Left lung (tissue), 14 donors: ENCODE results near the gene TMEM164. TPM values are rescaled to one million over a fixed set of nuclear protein-coding genes. Genes with fewer than 3 reads are reported as not detected.

Experiments used
- ATAC-seq: fragments of 200-7000 bp; cut with Tn5 transposase; one replicate; pipeline ENCODE4 v1.9.1; 2020; ENCODE audit warnings: moderate library complexity
- DNase-seq, 4 donors: peaks; one replicate each; pipeline ENCODE4 v3.0.0-alpha.2; 2013 to 2020
- H3K27ac ChIP-seq, 2 donors: fragments of 200-600 bp; sonication (generic) in 1 of 2; one replicate each; pipeline versions ENCODE4 v1.5.0 to v1.8.0; 2020 to 2021
- H3K27me3 ChIP-seq, 2 donors: fragments of 200-600 bp; sonication (generic) in 1 of 2; one replicate each; pipeline versions ENCODE4 v1.5.0 to v1.8.0; 2020 to 2021
- H3K36me3 ChIP-seq, 2 donors: fragments of 200-600 bp; sonication (generic) in 1 of 2; one replicate each; pipeline versions ENCODE4 v1.5.0 to v1.8.0; 2020 to 2021
- H3K4me1 ChIP-seq, 2 donors: fragments of 200-600 bp; one replicate each; pipeline ENCODE4 v1.8.0; 2021
- H3K4me3 ChIP-seq, 2 donors: fragments of 200-600 bp; sonication (generic) in 1 of 2; one replicate each; pipeline versions ENCODE4 v1.5.0 to v1.8.0; 2020 to 2021; ENCODE audit warnings: mild to moderate bottlenecking in 1 of 2
- H3K9me3 ChIP-seq, 2 donors: fragments of 200-600 bp; sonication (generic) in 1 of 2; one replicate each; pipeline versions ENCODE4 v1.5.0 to v1.8.0; 2020 to 2021
- intact Hi-C, 2 donors: fragments of 100-400 bp; cut with DNase I; formaldehyde crosslinking; loops; one replicate each; pipeline versions ENCODE4 v1.11.2 to v1.14.2; 2022
- long read RNA-seq, 12 donors: library from polyadenylated mRNA in 2 of 12; unstranded in 2 of 12; transcript quantifications; one replicate each; pipeline ENCODE4 v2.0.0 and lab custom pipeline, GENCODE V29; 2019 to 2026
- polyA plus RNA-seq, 6 donors: library from polyadenylated mRNA; unstranded; fragments of 120-200 nt; gene quantifications; one replicate each; pipeline ENCODE4 v1.2.1, GENCODE V29; 2013; ENCODE audit not compliant: insufficient read length in 6 of 6
- total RNA-seq, 2 donors: library from RNA; stranded (reverse); fragmentation: NEBNext Ultra II Directional; extraction: Animal tissue kit (Norgen Biotek cat#: 25700); gene quantifications; one replicate each; pipeline ENCODE4 v1.2.1, GENCODE V29; 2021
- TF ChIP-seq, protein P1 (sequence below), 2 donors: fragments of 200-600 bp; sonication (generic) in 1 of 2; IDR thresholded peaks; one replicate each; pipeline versions ENCODE4 v1.5.0 to v1.8.0; 2021; ENCODE audit warnings: antibody characterized with exemption in 2 of 2
- donor health status: DM: no; HTN: yes; CAD: no.
- donor health status: DM: no; HTN: no; CAD: no.

The TMEM164 gene
- total RNA-seq (100 to 1,000 TPM in 1 of 2 donors, 10 to 100 TPM in 1; 60.0 to 111 TPM), polyA plus RNA-seq (10 to 100 TPM; 39.2 to 48.6 (median 44.9) TPM)
- long read RNA-seq, donor 1, full-length matches to known transcripts, result 7 of 7 reads
- long read RNA-seq, donor 1, partial matches to known transcripts, result 0 of 7 reads
- long read RNA-seq, donor 1, other reads (novel, unspliced or antisense), result 0 of 7 reads
- long read RNA-seq, donor 2, full-length matches to known transcripts, result 10 of 10 reads
- long read RNA-seq, donor 2, partial matches to known transcripts, result 0 of 10 reads
- long read RNA-seq, donor 2, other reads (novel, unspliced or antisense), result 0 of 10 reads
- long read RNA-seq, donor 3, full-length matches to known transcripts, result 4 of 4 reads
- long read RNA-seq, donor 3, partial matches to known transcripts, result 0 of 4 reads
- long read RNA-seq, donor 3, other reads (novel, unspliced or antisense), result 0 of 4 reads
- long read RNA-seq, donor 4, full-length matches to known transcripts, result 1 of 3 reads
- long read RNA-seq, donor 4, partial matches to known transcripts, result 1 of 3 reads
- long read RNA-seq, donor 4, other reads (novel, unspliced or antisense), result 1 of 3 reads
- long read RNA-seq, donor 5, full-length matches to known transcripts, result 7 of 7 reads
- long read RNA-seq, donor 5, partial matches to known transcripts, result 0 of 7 reads
- long read RNA-seq, donor 5, other reads (novel, unspliced or antisense), result 0 of 7 reads
- long read RNA-seq, donor 6, full-length matches to known transcripts, result 1 of 1 reads
- long read RNA-seq, donor 6, partial matches to known transcripts, result 0 of 1 reads
- long read RNA-seq, donor 6, other reads (novel, unspliced or antisense), result 0 of 1 reads
- long read RNA-seq, donor 7, full-length matches to known transcripts, result 2 of 2 reads
- long read RNA-seq, donor 7, partial matches to known transcripts, result 0 of 2 reads
- long read RNA-seq, donor 7, other reads (novel, unspliced or antisense), result 0 of 2 reads
- long read RNA-seq, donor 8, full-length matches to known transcripts, result 9 of 9 reads
- long read RNA-seq, donor 8, partial matches to known transcripts, result 0 of 9 reads
- long read RNA-seq, donor 8, other reads (novel, unspliced or antisense), result 0 of 9 reads
- long read RNA-seq, donor 9, result 0 reads
- long read RNA-seq, donor 10, full-length matches to known transcripts, result 1 of 8 reads
- long read RNA-seq, donor 10, partial matches to known transcripts, result 2 of 8 reads
- long read RNA-seq, donor 10, other reads (novel, unspliced or antisense), result 5 of 8 reads
- long read RNA-seq, donor 11, full-length matches to known transcripts, result 2 of 2 reads
- long read RNA-seq, donor 11, partial matches to known transcripts, result 0 of 2 reads
- long read RNA-seq, donor 11, other reads (novel, unspliced or antisense), result 0 of 2 reads
- long read RNA-seq, donor 12, full-length matches to known transcripts, result 2 of 2 reads
- long read RNA-seq, donor 12, partial matches to known transcripts, result 0 of 2 reads
- long read RNA-seq, donor 12, other reads (novel, unspliced or antisense), result 0 of 2 reads

DNA sequence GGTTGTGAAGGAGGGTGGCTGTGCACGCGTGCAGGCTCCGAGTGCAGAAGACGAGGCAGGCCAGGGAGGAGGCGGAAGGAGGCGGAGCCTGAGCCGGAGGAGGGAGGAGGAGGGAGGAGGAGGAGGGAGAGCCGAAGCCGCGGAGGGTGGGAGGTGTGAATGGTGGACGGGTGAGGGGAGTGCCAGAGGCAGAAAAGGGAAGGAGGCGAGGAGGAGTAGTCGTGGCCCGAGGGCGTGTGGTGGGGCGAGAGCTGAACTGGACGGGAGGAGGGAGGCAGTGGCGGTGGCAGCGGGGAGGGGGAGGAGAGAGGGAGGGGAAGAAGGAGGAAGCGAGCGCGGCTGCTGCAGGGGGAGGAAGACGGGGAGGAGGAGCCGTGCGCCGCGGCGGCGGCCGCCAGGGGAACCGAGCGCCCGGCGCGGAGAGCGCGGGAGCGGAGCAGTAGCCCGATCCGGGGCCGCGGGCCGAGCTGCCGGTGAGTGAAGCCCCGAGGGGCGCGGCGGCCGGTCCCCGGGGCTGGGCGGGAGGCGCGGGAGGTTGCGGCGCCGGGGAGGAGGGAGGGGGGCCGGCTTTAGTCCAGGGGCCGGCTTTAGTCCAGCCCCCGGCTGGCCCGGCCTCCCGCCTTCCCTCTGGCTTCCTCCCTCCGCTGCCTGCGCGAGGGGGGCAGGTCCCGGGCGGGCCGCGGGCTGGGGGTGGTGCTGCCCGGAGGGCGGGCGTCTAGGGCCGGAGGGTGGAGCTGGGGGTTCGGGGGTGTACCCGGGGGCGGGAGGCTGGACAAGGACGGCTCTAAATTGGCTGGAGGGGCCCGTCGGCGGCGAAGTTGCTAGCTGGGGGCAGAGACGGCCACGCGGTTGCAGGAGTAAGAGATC, at the start of gene TMEM164:
TMEM164 (plus strand) TSS at position 815 of the 867 bp plus-strand sequence. CDS start 661 bp downstream, outside the sequence.
- peak; percentile 91 for ATAC-seq
- Histone ChIP-seq H3K4me3 (peak within 1 kb of the TSS; percentile 44 to 59), H3K27me3 (peaks cover 0 to 4% of the 10 kb centered on the region in 2 donors), H3K9me3 (no peaks in the 10 kb centered on the region), H3K4me1 (peaks cover 0 to 43% of the 10 kb centered on the region in 2 donors), H3K27ac (peak within 1 kb of the TSS; percentile 81 to 89), H3K36me3 (no peaks in the 10 kb centered on the region)
- peak; percentile 79 to 96 (median 90) for DNase-seq
- intact Hi-C loops, result no loop called here
- TF ChIP-seq, protein P1, sequence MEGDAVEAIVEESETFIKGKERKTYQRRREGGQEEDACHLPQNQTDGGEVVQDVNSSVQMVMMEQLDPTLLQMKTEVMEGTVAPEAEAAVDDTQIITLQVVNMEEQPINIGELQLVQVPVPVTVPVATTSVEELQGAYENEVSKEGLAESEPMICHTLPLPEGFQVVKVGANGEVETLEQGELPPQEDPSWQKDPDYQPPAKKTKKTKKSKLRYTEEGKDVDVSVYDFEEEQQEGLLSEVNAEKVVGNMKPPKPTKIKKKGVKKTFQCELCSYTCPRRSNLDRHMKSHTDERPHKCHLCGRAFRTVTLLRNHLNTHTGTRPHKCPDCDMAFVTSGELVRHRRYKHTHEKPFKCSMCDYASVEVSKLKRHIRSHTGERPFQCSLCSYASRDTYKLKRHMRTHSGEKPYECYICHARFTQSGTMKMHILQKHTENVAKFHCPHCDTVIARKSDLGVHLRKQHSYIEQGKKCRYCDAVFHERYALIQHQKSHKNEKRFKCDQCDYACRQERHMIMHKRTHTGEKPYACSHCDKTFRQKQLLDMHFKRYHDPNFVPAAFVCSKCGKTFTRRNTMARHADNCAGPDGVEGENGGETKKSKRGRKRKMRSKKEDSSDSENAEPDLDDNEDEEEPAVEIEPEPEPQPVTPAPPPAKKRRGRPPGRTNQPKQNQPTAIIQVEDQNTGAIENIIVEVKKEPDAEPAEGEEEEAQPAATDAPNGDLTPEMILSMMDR (IDR thresholded peaks at IDR 0.05), result no peak

DNA sequence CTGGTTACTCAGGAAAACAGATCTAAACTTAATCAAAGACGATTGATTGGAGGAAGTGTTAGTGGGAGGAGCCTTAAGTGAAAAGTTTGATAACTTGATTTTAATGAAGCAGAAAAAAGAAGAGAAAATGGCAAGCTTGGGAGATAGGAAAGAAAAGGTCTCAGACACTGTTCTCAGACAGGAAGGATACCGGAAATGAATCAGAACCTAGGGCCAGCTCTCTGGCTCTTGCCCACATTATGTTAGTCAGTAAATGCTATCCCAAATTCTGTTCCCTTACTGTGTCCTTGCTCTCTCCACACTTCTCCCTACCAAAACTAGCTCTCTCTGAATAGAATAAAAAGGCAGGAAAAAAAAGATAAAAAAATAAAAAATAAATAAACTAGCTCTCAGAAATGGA, 48.6 kb upstream of the TMEM164 start:
- intact Hi-C loops, result no loop called here
- peak; percentile 38 for ATAC-seq

DNA sequence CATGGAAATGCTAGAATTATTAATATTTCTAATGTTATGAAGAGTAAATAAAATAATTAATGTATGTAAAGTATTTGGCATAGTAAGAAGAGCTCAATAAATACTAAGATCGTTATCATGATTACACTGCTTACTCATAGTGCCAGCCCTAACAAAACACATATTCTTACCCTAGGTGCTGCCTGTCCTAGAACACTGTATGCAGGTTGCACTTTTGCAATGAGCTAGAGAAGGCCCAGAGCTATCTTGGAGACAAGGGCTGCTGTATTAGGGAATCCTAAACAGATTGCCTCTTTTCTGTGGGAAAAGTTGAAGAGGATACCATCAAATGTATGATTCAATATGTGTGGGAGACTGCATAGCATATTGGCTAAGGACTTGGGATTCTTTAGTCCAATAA, 48.0 kb upstream of the TMEM164 start:
- Histone ChIP-seq H3K27ac (no peak overlapping the region), H3K36me3 (no peaks in the 10 kb centered on the region), H3K4me1 (no peaks in the 10 kb centered on the region), H3K9me3 (no peaks in the 10 kb centered on the region), H3K4me3 (no peak overlapping the region), H3K27me3 (no peaks in the 10 kb centered on the region)
- intact Hi-C loops, result no loop called here
- DNase-seq (no peak), ATAC-seq (no peak)
- TF ChIP-seq, protein P1 (IDR thresholded peaks at IDR 0.05), result no peak

More for the DNA sequence above, 48.6 kb upstream of the TMEM164 start:
- Histone ChIP-seq H3K27me3 (no peaks in the 10 kb centered on the region), H3K4me1 (no peaks in the 10 kb centered on the region), H3K27ac (no peak overlapping the region), H3K36me3 (no peaks in the 10 kb centered on the region), H3K9me3 (no peaks in the 10 kb centered on the region), H3K4me3 (no peak overlapping the region)
- DNase-seq, result no peak
- TF ChIP-seq, protein P1 (IDR thresholded peaks at IDR 0.05), result no peak

DNA sequence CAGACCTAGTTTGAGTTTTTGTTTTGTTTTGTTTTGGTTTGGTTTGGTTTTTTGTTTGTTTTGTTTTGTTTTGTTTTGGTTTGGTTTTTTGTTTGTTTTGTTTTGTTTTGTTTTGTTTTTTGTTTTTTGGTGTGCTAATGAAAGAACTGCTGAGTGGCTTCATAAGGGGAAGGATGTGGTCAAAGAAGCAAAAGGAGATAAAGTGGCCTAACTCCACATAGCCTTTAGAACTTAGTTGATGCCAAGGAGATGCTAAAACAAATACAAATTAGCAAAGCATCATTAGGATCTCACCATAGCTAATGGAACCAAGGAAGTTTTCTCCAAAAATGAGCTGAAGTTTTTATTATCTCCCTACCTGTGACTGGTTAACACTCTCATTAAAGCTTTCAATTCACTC, 44.6 kb upstream of the TMEM164 start:
- Histone ChIP-seq H3K9me3 (no peaks in the 10 kb centered on the region), H3K4me1 (no peaks in the 10 kb centered on the region), H3K36me3 (no peaks in the 10 kb centered on the region), H3K4me3 (no peak overlapping the region), H3K27ac (no peak overlapping the region), H3K27me3 (no peaks in the 10 kb centered on the region)
- DNase-seq, result no peak
- TF ChIP-seq, protein P1 (IDR thresholded peaks at IDR 0.05), result no peak
- intact Hi-C loops, result no loop called here
- no peak for ATAC-seq
